ENCODE results near the gene DMPK. TPM values are rescaled to one million over a fixed set of nuclear protein-coding genes. Genes with fewer than 3 reads are reported as not detected.
"Not testable (repeated sequence)": the region's sequence is repeated elsewhere in the genome, so short reads cannot be mapped to it uniquely, and the experiment has no call there.

Gene DMPK
- total RNA-seq, 1 donor from 2014 or later = 5.0 TPM

DNA sequence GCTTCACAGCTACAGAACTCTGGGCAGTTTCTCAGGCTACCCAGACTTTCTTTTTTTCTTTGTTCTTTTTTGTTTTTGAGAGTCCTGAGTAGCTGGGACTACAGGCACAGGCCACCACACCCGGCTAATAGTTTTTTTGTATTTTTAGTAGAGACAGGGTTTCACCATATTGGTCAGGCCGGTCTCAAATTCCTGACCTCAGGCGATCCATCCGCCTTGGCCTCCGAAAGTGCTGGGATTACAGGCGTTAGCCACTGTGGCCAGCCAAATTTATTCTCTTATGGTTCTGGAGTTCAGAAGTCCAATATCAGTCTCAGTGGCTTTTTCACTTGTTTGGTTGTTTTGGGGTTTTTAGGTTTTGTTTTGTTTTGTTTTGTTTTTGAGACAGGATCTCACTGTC lies 36.7 kb downstream of the DMPK start:
- DNase-seq (ENCODE audit: low read depth in 2 of 2) = no peak

DNA sequence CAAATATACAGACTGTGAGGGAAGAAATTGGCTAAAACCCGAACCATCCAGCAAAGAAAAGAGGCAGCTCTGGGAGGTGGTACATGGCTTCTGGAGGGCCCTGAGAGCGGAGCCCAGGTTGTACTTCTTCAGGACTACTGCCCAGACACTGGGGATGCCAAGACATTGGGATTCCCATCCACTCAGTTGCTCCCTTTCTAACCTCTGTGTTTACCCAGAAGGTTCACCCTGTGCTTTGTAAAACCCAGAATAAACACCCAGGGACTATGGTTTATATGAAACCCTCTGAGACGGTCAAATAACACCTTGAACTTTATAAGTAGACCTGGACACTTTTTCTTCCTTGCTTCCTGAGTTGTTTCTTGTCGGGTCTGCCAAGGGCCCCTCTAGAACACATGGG lies 39.3 kb downstream of the DMPK start:
- DNase-seq (ENCODE audit: low read depth in 2 of 2) = no peak

DNA sequence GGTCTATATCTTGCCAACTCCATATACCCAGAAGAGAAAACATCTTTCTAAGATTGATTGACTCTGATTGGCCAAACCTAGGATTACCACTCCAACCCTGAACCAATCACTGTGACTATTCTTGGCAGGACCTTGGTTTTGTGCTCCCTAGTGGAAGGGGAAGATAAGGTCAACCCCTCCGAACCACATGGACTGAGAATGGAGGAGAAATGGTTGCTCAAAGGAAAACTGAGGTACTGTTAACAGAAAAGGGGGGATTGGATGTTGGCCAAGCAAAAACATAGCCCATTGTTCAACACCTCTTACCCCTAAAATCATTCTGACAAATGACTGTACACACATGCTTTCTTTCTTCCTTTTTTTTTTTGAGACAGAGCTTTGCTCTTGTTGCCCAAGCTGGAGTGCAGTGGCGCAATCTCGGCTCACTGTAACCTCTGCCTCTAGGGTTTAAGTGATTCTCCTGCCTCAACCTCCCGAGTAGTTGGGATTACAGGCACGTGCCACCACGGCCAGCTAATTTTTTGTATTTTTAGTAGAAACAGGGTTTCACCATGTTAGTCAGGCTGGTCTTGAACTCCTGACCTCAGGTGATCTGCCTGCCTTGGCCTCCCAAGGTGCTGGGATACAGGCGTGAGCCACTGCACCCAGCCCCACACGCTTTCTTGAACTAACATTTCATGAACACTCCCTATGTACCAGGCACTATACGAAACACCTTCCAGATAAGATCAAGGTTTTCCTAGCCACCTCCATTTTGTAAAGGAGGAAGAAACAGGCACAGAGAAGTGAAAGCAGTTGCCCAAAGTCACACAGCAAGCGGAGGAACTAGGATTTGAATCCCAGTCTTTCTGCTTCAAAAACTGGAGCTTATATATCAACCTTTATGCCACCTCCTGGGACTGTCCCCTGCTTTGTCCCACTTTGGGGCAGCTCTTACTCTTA lies 42.5 kb downstream of the DMPK start:
- DNase-seq (ENCODE audit: low read depth in 2 of 2) = no peak

DNA sequence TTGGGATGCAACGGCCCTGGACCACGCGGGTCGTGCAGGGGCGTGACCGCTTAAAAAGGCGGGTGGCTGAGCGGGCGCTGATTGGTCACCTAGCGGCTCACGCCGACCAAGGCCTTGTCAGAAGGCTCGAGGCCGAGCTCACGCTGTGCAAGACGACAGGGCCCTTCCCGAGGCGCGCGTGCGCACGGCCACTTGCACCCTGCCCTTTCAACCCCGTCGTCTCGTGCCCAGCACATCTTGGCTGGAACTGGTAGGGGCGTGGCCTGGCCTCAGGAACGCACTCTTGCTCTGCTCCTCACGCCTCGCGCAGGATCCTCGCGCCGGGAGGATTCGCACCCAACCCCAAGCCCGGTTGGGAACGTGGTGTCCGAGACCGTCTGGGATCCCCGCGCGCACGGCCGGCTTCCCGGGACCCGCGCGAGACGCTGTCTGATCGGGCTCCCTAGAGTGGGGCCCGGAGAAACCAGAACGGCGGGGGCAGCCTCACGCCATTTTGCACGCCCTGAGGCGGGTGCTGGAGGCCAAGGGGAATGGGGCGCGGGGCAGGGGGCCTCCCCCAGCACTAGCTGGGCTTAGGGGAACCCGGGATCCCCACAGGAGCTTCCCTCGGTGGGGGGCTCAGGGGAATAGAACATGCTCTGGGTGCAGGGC lies 49.0 kb downstream of the DMPK start, which contains the start of gene MEIOSIN:
MEIOSIN (plus strand) TSS at position 280 of the 651 bp plus-strand sequence. CDS start 1,938 bp downstream, outside the sequence.
- DNase-seq (ENCODE audit: low read depth in 2 of 2) = no peak

DNA sequence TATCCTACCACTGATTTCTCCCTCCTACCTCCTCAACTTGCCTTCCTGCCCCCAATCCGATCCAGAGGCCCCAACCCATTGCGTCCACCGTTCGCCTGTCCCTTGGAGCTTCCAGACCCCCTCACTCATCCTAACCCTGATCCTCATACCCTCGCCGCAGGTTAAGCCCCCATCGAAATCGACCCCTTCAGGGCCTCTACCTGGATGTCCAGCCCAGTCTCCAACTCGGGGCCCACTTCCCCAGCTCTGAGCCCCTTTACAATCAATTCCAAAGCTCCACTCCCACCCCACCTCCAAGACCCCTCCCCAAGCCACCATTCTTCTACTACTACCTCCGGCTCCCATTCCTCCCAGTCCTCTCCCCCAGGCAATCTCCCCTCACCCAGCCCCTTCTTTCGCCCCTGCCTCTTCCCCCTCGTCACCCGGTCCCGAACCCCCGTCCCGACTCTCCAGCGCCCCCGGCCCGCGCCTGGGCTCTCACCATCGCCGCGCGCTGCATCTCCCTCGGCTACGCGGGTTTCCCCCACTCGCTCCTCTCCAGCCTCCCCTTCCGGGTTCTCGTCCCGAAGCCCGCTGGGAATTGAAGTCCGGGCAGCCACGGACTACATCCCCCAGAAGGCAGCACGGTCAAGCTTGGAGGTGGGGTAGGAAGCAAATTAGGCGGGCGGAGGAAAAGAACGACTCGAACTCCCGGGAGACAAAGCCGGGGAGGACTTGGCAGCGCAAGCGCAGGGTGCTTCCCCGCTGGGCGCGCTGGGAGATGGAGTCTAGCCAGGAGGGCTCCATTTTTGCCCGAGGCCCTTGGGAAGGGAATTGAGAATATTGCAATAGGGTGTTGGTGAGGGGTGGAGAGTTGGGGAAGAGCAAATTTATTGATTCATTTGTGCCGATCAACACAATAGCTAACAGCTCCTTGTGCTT lies 51.7 kb downstream of the DMPK start, which contains the start of gene FBXO46:
FBXO46 (minus strand) TSS at position 529 of the 921 bp plus-strand sequence. CDS start 17,401 bp downstream, outside the sequence.
- peak; percentile 94 to 96 for DNase-seq (ENCODE audit: low read depth in 2 of 2)

DNA sequence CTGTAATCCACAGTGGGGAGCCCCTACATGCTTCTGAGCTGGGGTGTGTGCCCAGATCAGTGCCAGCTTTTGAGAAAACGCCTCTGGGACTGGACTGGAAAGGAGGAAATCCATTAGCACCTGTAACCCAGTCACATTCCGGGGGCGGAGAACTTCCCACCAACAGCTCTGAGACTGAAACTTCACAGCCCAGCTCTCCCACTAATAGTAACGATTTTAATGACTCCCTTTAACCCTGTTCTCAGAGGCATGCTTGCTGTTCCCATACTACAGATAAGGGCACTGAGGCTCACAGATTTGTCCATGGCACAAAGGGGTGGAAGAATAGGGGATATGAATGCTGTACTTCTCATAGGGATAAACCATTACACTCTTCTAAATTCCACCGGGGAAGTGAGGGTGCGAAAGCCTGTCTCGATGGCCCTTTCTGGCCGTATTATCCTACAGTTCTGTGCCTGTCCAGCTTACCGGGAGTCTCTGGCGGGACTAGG lies 52.4 kb downstream of the DMPK start:
- peak; percentile 21 to 55 for DNase-seq (ENCODE audit: low read depth in 2 of 2)

DNA sequence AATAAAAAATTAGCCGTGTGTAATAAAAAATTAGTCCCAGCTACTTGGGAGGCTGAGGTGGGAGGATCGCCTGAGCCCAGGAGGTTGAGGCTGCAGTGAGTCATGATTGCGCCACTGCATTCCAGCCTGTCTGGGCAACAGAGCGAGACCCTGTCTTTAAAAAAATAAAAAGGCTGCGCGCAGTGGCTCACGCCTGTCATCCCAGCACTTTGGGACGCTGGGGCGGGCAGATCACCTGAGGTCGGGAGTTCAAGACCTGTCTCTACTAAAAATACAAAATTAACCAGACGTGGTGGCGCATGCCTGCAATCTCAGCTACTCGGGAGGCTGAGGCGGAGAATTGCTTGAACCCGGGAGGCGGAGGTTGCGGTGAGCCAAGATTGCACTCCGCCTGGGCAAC lies 53.6 kb downstream of the DMPK start:
- not testable (repeated sequence) for DNase-seq (ENCODE audit: low read depth in 2 of 2)

DNA sequence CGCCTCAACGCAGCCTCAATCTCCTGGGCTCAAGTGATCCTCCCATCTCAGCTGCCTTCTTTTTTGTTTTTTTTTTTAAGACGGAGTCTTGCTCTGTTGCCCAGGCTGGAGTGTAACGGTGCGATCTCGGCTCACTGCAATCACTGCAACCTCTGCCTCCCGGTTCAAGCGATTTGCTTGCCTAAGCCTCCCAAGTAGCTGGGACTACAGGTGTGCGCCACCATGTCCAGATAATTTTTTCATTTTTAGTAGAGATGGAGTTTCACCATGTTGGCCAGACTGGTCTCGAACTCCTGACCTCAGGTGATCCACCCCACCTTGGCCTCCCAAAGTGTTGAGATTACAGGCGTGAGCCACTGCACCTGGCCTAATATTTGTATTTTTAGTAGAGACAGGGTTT lies 62.2 kb downstream of the DMPK start:
- DNase-seq (ENCODE audit: low read depth in 2 of 2) = not testable (repeated sequence)

Other genes with a start within 250 kb of the DMPK start
- 4.1 and 5.6 TPM in 2 replicates for gene OPA3, start 197.7 kb downstream of the DMPK start, total RNA-seq
- gene GPR4, start 180.3 kb downstream of the DMPK start, total RNA-seq = 1.0 and 1.5 TPM in 2 replicates
- gene EML2, start 143.1 kb downstream of the DMPK start, total RNA-seq = 11.1 and 15.7 TPM in 2 replicates
- gene GIPR, start 114.3 kb downstream of the DMPK start, total RNA-seq = 0.13 TPM in 1 of 2 replicates, not detected in the other
- gene SNRPD2, start 90.5 kb downstream of the DMPK start, total RNA-seq = 222 and 396 TPM in 2 replicates
- 8.3 and 11.7 TPM in 2 replicates for gene QPCTL, start 89.8 kb downstream of the DMPK start, total RNA-seq
- 3.2 and 5.4 TPM in 2 replicates for gene FBXO46, start 51.6 kb downstream of the DMPK start, total RNA-seq
- gene MEIOSIN, start 49.1 kb downstream of the DMPK start, total RNA-seq = not detected in 2 replicates
- 4.0 and 5.4 TPM in 2 replicates for gene SIX5, start 13.2 kb downstream of the DMPK start, total RNA-seq
- 15.8 and 22.3 TPM in 2 replicates for gene DMWD, start 10.4 kb upstream of the DMPK start, total RNA-seq
- under 0.01 TPM in 2 replicates for gene RSPH6A, start 32.8 kb upstream of the DMPK start, total RNA-seq
- 22.1 and 35.3 TPM in 2 replicates for gene SYMPK, start 80.7 kb upstream of the DMPK start, total RNA-seq
- gene FOXA3, start 81.8 kb upstream of the DMPK start, total RNA-seq = 0.13 TPM in 1 of 2 replicates, not detected in the other
- gene IRF2BP1, start 103.7 kb upstream of the DMPK start, total RNA-seq = 14.9 and 24.5 TPM in 2 replicates
- 0.64 and 1.8 TPM in 2 replicates for gene MYPOP, start 120.1 kb upstream of the DMPK start, total RNA-seq
- not detected in 2 replicates for gene NANOS2, start 132.3 kb upstream of the DMPK start, total RNA-seq
- gene NOVA2, start 191.4 kb upstream of the DMPK start, total RNA-seq = 5.1 and 7.8 TPM in 2 replicates
- gene CCDC61, start 213.0 kb upstream of the DMPK start, total RNA-seq = 4.6 and 5.2 TPM in 2 replicates
- not detected in 2 replicates for gene PGLYRP1, start 240.6 kb upstream of the DMPK start, total RNA-seq

Measured in dermis microvascular lymphatic vessel endothelial cell (primary cell).